Measurements from ENCODE around the gene ATP1A1.

GRCh38 chr1:116345011-116345410 is 28.0 kb upstream of the ATP1A1 start:
- TF ChIP-seq CTCF (IDR thresholded peaks at IDR 0.05) = no peak
- no peak for TF ChIP-seq EP300 (IDR thresholded peaks at IDR 0.05; ENCODE audit: low read depth)
